CD14-positive monocyte (primary cell): ENCODE data around the gene PKNOX2. TPM values are rescaled to one million over a fixed set of nuclear protein-coding genes. Genes with fewer than 3 reads are reported as not detected.

ENCODE experiments used
- DNase-seq, 3 donors: peaks; one replicate each; pipeline ENCODE4 v3.0.0-alpha.2; 2011 to 2022
- H2AFZ ChIP-seq: 2 replicates; pipeline ENCODE4 v1.6.0; 2012; ENCODE audit warnings: mild to moderate bottlenecking, low read depth, low read length, inconsistent platforms; ENCODE audit not compliant: insufficient read depth, poor library complexity, severe bottlenecking
- H3K27ac ChIP-seq, 2 donors: 1 replicate in 1 of 2; 2 replicates in 1 of 2; pipeline ENCODE4 v1.5.1; 2012 to 2013; ENCODE audit warnings: low read length in 2 of 2, control low read depth in 1 of 2, inconsistent platforms in 1 of 2, low read depth in 1 of 2, mild to moderate bottlenecking in 1 of 2
- H3K27me3 ChIP-seq, 2 donors: one replicate each; pipeline versions ENCODE4 v1.6.0 to v1.6.1; 2011 to 2013; ENCODE audit warnings: low read length in 2 of 2; ENCODE audit not compliant: control insufficient read depth in 2 of 2, insufficient read depth in 2 of 2
- H3K36me3 ChIP-seq, 2 donors: replicated peaks in 1 of 2; 1 replicate in 1 of 2; 2 replicates in 1 of 2; pipeline versions ENCODE4 v1.5.1 to v1.6.1; 2012 to 2013; ENCODE audit warnings: low read length in 2 of 2, control low read depth in 1 of 2, inconsistent platforms in 1 of 2, mild to moderate bottlenecking in 1 of 2; ENCODE audit not compliant: insufficient read depth in 2 of 2, control insufficient read depth in 1 of 2
- H3K4me1 ChIP-seq, 2 donors: 1 replicate in 1 of 2; 2 replicates in 1 of 2; pipeline versions ENCODE4 v1.5.1 to v1.6.1; 2012 to 2013; ENCODE audit warnings: low read length in 2 of 2, control low read depth in 1 of 2, inconsistent platforms in 1 of 2, mild to moderate bottlenecking in 1 of 2, moderate library complexity in 1 of 2; ENCODE audit not compliant: insufficient read depth in 2 of 2, control insufficient read depth in 1 of 2
- H3K4me2 ChIP-seq: replicated peaks from 2 replicates; pipeline ENCODE3; 2012; ENCODE audit warnings: low read length, moderate library complexity, mild to moderate bottlenecking; ENCODE audit not compliant: poor library complexity, severe bottlenecking; ENCODE audit errors: extremely low read depth
- H3K4me3 ChIP-seq, 3 experiments: fragments of 200-600 bp in 1 of 3; sonication (generic) in 1 of 3; replicated peaks in 1 of 3; 1 replicate in 2 of 3; 2 replicates in 1 of 3; pipeline ENCODE4 v1.5.1; 2011 to 2013; ENCODE audit warnings: low read length in 3 of 3, mild to moderate bottlenecking in 3 of 3, control low read depth in 2 of 3, low read depth in 2 of 3, inconsistent platforms in 1 of 3, moderate library complexity in 1 of 3
- H3K79me2 ChIP-seq: 2 replicates; pipeline ENCODE4 v1.6.0; 2012; ENCODE audit warnings: mild to moderate bottlenecking, control low read depth, inconsistent platforms, low read length, moderate library complexity; ENCODE audit not compliant: insufficient read depth
- H3K9ac ChIP-seq: 2 replicates; pipeline ENCODE4 v1.6.0; 2017; ENCODE audit warnings: low read length, mild to moderate bottlenecking; ENCODE audit not compliant: insufficient read depth, poor library complexity, severe bottlenecking
- H3K9me3 ChIP-seq, 2 donors: replicated peaks in 1 of 2; 1 replicate in 1 of 2; 2 replicates in 1 of 2; pipeline versions ENCODE4 v1.5.1 to v1.6.1; 2012 to 2013; ENCODE audit warnings: low read length in 2 of 2, control low read depth in 1 of 2; ENCODE audit not compliant: control insufficient read depth in 1 of 2, insufficient read depth in 1 of 2
- H4K20me1 ChIP-seq: 2 replicates; pipeline ENCODE4 v1.6.0; 2012; ENCODE audit warnings: mild to moderate bottlenecking, low read length, control low read depth, moderate library complexity; ENCODE audit not compliant: insufficient read depth
- H3K27ac Mint-ChIP-seq, 7 donors: one replicate each; pipeline ENCODE4 v1.8.0; 2020; ENCODE audit warnings: mild to moderate bottlenecking in 7 of 7, mixed read lengths in 7 of 7, moderate library complexity in 6 of 7, inconsistent platforms in 2 of 7
- H3K27me3 Mint-ChIP-seq, 3 donors: one replicate each; pipeline ENCODE4 v1.8.0; 2021 to 2022; ENCODE audit warnings: low read depth in 3 of 3, mild to moderate bottlenecking in 3 of 3, mixed read lengths in 3 of 3, moderate library complexity in 3 of 3, inconsistent platforms in 1 of 3
- H3K36me3 Mint-ChIP-seq, 2 donors: one replicate each; pipeline ENCODE4 v1.8.0; 2020; ENCODE audit warnings: mixed read lengths in 2 of 2, inconsistent platforms in 1 of 2, mild to moderate bottlenecking in 1 of 2
- H3K4me1 Mint-ChIP-seq: one replicate; pipeline ENCODE4 v1.8.0; 2020; ENCODE audit warnings: mild to moderate bottlenecking, mixed read lengths
- H3K4me3 Mint-ChIP-seq, 2 donors: one replicate each; pipeline ENCODE4 v1.8.0; 2020; ENCODE audit warnings: mild to moderate bottlenecking in 2 of 2, mixed read lengths in 2 of 2, moderate library complexity in 1 of 2
- H3K9me3 Mint-ChIP-seq, 7 donors: one replicate each; pipeline ENCODE4 v1.8.0; 2020 to 2022; ENCODE audit warnings: mixed read lengths in 7 of 7, mild to moderate bottlenecking in 6 of 7, moderate library complexity in 6 of 7, inconsistent platforms in 2 of 7
- CTCF ChIP-seq: fragments of 200-600 bp; IDR thresholded peaks from one replicate; pipeline ENCODE4 v1.8.0; 2022; ENCODE audit warnings: antibody characterized with exemption, mild to moderate bottlenecking
- WGBS: methylation state at CpG from one replicate; pipeline ENCODE4 v1.1.5; 2013; ENCODE audit warnings: missing lambda C conversion rate; ENCODE audit not compliant: insufficient coverage; 5-methylcytosine and 5-hydroxymethylcytosine counted together
- intact Hi-C, 2 donors: fragments of 100-400 bp; cut with micrococcal nuclease; formaldehyde crosslinking; loops; one replicate each; pipeline versions ENCODE4 v1.15.0 to v1.15.1; 2023
- polyA plus RNA-seq, 3 donors: library from polyadenylated mRNA; depleted of rRNA in 1 of 3; unstranded in 2 of 3; stranded (reverse) in 1 of 3; fragments of 300-500 nt in 2 of 3; fragments of >200 nt in 1 of 3; fragmentation: Illumina TruSeq in 2 of 3; gene quantifications; 1 replicate in 2 of 3; 2 replicates in 1 of 3; pipeline ENCODE4 v1.2.3, GENCODE V29; 2012 to 2021

Gene PKNOX2
- polyA plus RNA-seq, 3 donors, result not detected

- Histone ChIP-seq H3K4me3 (no peak overlapping the region), H3K4me2 (no peak overlapping the region), H3K9me3 (no peaks in the 10 kb centered on the region), H3K4me1 (no peaks in the 10 kb centered on the region), H3K27me3 (peaks cover 2 to 28% of the 10 kb centered on the region in 2 donors), H4K20me1 (no peaks in the 10 kb centered on the region), H2AFZ (no peak overlapping the region), H3K36me3 (no peaks in the 10 kb centered on the region), H3K79me2 (no peaks in the 10 kb centered on the region), H3K27ac (no peak overlapping the region), H3K9ac (no peak overlapping the region)
- Mint-ChIP-seq H3K4me1 (peaks cover 6% of the 10 kb centered on the region), H3K27me3 (peaks cover 19 to 60% (median 41%) of the 10 kb centered on the region in 3 donors), H3K27ac (no peak overlapping the region), H3K9me3 (peaks cover 0 to 3% (median 0%) of the 10 kb centered on the region in 7 donors), H3K4me3 (no peak overlapping the region), H3K36me3 (no peaks in the 10 kb centered on the region)
- 59% methylated on average over 6 of the region's 12 CpGs for WGBS
- DNase-seq, result no peak
- intact Hi-C loops, result no loop called here
- no peak for TF ChIP-seq CTCF
These were observed 243.8 kb downstream of the PKNOX2 start for GRCh38 chr11:125408311-125408711.

GRCh38 chr11:125410091-125410490, 245.5 kb downstream of the PKNOX2 start:
- no peaks in the 10 kb centered on the region for H3K79me2 ChIP-seq
- no peak for TF ChIP-seq CTCF
- H3K36me3 ChIP-seq, result no peaks in the 10 kb centered on the region
- no peak overlapping the region for H3K4me2 ChIP-seq
- no peak for DNase-seq
- H3K4me1 ChIP-seq, result no peaks in the 10 kb centered on the region
- H3K4me3 ChIP-seq, result no peak overlapping the region
- Mint-ChIP-seq H3K36me3 (no peaks in the 10 kb centered on the region), H3K9me3 (peaks cover 0 to 2% (median 0%) of the 10 kb centered on the region in 7 donors), H3K27me3 (peaks cover 9 to 48% (median 29%) of the 10 kb centered on the region in 3 donors), H3K4me3 (no peak overlapping the region), H3K27ac (no peak overlapping the region), H3K4me1 (peaks cover 1% of the 10 kb centered on the region)
- H2AFZ ChIP-seq, result no peak overlapping the region
- H3K27me3 ChIP-seq, result peaks cover 2 to 15% of the 10 kb centered on the region in 2 donors
- 43% methylated on average over 5 of the region's 12 CpGs for WGBS
- no peak overlapping the region for H3K27ac ChIP-seq
- H4K20me1 ChIP-seq, result no peaks in the 10 kb centered on the region
- intact Hi-C loops, result no loop called here
- H3K9ac ChIP-seq, result no peak overlapping the region
- no peaks in the 10 kb centered on the region for H3K9me3 ChIP-seq
